Activated CD4-positive, CD25-positive, alpha-beta regulatory T cell treated with anti-CD3 and anti-CD28 coated beads, Interleukin-2, amount 50 U/mL, for 24 hours (primary cell): Measurements from ENCODE around the gene GRIK5.
A peak's percentile ranks its signal among the peaks of the same experiment; 100 is the strongest.
"Not testable (repeated sequence)": the region's sequence is repeated elsewhere in the genome, so short reads cannot be mapped to it uniquely, and the experiment has no call there.

ENCODE experiments used
- ATAC-seq, 2 donors: fragments of 150-1000 bp; cut with Tn5 transposase; one replicate each; pipeline ENCODE4 v1.10.0; 2021; ENCODE audit warnings: mild to moderate bottlenecking in 1 of 2, moderate library complexity in 1 of 2

The GRIK5 gene, protein sequence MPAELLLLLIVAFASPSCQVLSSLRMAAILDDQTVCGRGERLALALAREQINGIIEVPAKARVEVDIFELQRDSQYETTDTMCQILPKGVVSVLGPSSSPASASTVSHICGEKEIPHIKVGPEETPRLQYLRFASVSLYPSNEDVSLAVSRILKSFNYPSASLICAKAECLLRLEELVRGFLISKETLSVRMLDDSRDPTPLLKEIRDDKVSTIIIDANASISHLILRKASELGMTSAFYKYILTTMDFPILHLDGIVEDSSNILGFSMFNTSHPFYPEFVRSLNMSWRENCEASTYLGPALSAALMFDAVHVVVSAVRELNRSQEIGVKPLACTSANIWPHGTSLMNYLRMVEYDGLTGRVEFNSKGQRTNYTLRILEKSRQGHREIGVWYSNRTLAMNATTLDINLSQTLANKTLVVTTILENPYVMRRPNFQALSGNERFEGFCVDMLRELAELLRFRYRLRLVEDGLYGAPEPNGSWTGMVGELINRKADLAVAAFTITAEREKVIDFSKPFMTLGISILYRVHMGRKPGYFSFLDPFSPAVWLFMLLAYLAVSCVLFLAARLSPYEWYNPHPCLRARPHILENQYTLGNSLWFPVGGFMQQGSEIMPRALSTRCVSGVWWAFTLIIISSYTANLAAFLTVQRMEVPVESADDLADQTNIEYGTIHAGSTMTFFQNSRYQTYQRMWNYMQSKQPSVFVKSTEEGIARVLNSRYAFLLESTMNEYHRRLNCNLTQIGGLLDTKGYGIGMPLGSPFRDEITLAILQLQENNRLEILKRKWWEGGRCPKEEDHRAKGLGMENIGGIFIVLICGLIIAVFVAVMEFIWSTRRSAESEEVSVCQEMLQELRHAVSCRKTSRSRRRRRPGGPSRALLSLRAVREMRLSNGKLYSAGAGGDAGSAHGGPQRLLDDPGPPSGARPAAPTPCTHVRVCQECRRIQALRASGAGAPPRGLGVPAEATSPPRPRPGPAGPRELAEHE

DNA sequence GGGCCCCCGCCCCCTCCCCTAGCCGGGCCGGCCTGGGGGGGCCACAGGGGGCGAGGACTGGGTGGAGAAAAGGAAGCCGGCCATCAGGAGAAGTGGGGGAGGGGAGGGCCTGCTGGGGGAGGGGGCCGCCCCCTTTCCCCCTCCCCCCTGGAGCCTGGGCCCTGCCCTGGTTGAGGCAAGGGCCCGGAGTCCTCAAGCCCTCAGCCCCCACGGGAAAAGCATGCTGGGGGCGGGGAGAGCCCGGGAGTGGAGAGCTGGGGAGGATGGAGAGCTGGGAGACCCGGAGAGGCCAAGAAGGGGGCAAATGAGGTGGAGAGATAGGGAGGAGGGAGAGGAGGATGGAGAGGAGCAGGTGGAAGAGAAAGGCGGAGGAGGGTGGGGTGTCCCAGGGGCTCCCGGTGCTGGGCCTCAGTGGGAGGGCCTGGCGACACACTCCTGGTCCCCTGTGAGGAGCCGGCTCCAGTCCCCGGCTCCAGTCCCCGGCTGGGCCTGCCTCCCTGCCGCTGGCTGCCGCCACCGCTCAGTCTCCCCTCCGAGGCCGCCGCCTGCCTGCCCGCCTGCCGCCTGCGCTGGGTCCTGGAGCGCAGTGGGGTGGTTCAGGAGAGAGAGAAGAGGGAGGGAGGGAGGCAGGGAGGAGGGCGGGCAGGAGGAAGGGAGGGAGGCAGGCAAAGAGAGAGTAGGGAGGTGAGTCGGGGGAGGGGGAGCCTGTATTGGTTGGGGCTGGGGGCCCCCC is at the start of gene GRIK5:
Gene GRIK5, minus strand, starts transcription at position 588 of the 733 bp plus-strand sequence. CDS start 4,436 bp downstream, outside the sequence.
- ATAC-seq = no peak

DNA sequence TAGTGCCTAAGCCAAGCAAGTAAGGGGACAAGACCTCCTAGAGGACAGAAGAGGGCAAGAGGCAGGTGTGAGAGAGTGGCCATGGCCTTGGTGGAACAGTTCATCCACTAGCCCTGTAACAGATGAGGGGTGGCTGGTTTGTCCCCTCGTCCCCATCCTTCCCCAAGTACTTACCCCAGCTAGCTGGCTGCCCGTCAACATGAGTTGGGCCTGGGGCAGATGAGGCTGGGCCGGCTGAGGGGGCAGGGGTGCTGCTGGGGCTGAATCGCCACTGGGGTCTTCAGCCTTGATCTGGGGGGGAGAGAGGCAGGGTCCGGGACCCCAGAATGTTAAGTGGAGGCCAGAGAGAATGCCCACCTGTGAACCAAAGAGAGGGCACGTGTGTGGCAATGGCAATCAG is 47.1 kb upstream of the GRIK5 start:
- ATAC-seq = no peak

DNA sequence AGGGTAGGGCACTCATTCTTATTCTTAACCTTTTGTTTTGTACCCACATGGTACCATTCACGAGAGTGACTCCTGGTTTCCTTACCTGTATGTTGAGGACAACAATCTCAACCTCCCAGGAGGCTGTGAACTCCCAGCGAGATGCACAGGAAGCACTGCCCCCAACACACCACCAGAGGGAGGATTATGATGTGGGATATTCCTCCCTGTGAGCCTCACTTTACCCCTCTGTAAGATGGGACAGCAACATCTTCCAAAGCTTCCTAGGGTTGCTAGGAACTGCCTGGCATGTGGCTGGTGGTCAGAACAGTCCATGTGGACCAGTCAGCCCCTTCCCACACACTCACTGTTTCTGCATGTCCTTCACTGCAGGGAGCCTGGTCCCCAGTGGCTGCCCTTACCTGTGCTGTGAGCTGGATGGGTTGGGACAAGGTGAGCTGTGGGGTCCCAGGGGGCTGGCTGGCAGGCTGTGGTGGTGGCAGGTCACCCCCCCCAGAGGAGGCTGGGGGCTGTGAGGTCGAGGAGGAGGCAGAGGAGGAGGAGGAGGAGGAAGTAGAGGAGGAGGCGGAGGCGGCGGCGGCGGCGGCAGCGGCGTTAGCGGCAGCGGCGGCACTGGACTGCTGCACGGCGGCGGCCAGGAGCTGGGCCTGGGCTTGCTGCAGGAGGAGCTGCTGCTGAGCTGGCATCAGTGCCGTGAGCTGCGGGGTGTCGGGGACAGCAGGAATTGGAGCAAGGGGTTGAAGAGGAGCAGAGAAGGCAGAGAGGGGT is 46.5 kb upstream of the GRIK5 start:
- ATAC-seq = no peak

DNA sequence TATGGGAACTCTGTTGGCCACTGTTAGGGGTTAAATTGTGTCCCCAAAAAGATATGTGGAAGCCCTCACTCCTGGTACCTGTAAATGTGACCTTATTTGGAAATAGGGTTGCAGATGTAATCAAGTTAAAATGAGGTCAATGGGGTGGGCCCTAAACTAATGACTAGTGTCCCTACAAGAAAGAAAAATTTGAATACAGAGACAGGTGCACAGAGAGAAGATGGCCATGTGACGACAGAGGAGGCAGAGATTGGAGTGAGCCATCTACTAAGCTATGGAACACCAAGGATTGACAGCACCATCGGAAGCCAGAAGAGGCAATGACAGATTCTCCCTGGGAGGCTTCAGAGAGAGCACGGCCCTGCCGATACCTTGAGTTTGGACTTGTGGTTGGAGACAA is 45.7 kb upstream of the GRIK5 start:
- no peak for ATAC-seq

DNA sequence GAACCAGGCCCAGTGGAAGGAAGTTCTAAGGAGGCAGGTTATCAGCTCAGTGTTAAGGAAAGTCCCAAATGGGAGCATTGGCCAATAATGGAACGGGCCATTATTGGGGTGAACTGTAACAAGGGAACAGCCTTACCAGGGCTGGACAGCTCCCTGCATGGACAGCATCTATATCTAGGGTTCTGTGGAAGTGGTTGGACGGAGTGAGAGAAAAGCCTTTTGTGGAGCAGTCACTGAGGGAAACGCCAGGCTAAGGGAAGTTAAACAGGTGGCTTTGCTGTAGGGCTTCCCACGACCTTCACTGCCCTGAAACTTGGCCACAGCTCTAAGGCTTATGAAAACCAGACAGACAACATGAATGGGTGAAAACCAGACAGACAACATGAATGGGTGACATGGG is 45.2 kb upstream of the GRIK5 start:
- ATAC-seq = no peak

DNA sequence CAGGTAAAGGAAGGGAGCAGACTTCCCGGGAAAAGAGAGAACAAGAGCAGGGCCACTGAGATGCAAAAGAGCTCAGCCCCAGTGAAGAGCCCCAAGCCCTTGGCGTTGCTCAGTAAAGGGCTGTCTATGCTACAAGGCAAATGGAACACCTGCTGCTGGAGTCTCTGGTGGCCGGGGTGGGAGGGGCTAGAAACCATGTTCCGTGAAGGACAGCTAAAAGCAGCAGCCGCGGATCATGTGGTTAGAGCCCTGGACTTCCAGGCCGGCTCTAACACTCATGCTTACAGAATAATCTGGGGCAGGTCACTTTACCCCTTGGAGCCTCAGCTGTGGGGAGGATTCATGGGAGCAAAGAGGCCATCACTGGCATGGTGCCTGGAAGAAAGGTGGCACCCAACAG is 44.4 kb upstream of the GRIK5 start:
- no peak for ATAC-seq

DNA sequence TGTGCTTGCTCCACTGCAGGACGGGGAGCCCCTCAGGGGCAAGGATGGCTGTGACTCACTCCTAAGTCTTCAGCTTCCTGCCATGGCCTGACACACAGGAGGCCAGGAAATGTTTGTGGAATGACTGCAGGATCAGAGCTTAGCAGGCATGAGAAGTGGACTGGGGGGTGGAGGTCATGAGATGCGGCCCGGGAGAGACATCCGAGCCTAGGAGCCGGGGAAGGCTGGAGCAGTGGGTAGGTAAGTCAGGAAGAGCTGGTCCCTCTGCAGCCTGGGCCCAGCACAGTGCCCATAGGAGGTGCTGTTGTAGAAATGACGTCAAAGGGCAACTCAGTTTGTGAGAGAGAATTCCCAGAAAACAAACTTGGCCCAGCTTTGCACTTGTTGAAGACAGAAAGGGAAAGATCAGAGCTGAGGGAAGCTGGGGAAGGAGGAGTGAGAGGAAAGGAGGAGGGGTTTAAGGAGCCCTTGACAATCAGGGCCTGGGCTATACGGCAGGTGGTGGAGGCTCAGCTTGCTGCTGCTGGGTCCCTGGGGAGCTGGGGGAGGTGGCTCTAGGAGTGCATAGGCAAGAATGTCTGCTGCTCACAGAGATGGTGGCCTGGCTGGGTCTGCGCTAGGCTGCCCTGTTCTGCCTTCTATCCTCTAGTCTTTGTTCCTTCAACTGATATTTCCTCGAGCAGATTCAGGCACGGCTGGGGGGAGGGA is 43.8 kb upstream of the GRIK5 start:
- ATAC-seq = peak; percentile 28 to 33

DNA sequence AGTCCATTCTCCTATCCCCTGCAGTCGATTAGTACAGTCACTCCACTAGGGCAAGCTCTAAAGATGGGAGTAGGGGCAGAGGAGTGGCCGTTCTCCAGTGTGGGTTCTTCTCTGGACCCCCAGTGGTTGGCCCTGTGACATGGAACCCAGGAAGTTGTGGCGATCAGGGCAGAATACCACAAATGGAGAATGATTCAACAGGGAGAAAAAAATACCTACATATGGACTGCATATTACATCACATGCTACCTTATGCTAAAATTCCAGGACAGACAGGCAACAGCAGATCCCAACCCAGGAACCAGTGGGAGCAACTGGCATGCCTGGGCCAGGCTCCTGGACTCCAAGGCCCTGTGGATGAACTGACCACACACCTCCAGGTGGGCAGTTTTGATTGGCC is 41.8 kb upstream of the GRIK5 start:
- ATAC-seq = no peak

DNA sequence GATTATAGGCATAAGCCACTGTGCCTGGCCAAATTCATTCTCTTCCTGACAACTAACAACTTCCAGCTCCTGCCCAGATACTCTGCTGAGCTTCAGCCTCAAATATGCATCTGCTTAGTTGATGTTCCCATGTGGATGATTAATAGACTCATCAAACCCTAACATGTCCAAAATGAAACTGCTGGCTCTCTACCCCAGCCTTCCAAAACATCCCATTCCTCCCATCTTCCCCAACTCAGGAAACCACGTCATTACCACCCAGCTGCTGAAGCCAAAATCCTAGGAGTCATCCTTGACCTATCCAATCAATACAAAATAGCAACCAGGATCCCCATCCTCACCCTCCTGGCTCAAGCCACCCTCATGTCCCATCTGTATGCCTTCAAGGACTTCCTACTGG is 41.4 kb upstream of the GRIK5 start:
- no peak for ATAC-seq

DNA sequence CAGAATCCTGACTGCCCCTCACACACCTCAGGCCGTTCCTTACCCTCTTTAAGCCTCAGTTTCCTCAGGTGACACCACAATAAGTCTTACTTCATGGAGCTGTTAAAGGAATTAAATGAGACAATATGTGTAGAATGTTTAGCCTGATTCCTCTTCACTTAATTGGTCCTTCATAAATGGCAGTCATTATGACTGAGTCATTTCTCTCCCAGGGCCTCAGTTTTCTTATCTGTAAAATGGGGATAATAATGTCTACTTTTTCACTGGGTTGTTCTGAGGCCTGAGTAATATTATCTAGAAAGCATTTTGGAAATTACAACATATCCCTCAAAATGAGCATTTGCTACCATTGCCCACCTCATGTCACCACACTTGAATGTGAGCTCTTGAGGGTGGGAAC is 40.7 kb upstream of the GRIK5 start:
- ATAC-seq = no peak

DNA sequence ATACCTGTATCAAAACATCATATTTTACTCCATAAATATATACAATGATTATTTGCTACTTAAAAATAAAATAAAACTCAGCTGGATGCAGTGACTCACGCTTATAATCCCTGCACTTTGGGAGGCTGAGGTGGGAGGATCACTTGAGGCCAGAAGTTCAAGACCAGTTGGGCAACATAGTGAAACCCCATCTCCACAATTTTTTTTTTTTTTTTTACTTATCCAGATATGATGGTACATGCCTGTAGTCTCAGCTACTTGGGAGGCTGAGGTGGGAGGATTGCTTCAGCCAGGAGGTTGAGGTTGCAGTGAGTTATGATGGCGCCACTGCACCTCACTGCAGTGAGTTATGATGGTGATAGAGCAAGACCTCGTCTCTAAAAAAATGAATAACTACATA is 39.9 kb upstream of the GRIK5 start:
- ATAC-seq = no peak

DNA sequence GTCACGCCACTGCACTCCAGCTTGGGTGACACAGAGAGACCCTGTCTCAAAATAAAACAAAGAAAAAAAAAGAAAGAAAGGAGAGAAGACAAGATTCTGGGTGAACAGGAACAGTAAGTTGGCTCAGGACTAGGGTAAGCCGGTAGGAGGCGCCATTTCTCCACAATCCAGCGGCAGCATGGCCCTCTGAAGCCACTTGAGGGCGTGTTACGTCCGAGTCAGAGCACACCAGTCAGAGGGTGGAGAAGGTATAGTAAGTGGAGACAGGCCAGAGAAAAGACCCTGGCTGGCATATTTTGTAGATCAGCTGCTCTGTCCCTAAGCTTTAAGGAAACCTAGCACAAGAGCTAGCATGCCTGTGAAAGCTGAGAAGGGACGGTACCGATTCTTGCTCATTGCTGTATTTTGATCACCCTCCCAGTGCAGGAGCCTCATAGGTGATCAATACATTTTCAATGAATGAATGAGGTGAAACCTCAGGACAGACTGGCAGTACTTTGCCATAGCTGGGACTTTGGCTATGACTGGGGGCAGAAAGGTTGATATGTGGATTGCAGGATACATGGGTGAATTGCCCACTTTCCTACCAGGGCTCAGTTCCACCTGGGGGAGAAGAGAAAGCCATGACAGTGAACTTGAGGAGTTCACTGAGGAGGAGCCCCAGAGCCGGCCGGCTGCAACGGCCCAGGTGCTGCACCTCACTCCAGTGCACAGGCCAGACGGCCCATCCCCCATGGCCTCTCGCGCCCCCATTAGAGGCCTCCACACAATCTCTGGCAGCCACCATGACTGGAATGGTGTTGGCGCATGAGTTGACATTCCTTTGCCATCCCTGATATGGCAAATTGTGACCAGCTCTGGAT is 38.8 kb upstream of the GRIK5 start:
- ATAC-seq = peak; percentile 90 to 91

DNA sequence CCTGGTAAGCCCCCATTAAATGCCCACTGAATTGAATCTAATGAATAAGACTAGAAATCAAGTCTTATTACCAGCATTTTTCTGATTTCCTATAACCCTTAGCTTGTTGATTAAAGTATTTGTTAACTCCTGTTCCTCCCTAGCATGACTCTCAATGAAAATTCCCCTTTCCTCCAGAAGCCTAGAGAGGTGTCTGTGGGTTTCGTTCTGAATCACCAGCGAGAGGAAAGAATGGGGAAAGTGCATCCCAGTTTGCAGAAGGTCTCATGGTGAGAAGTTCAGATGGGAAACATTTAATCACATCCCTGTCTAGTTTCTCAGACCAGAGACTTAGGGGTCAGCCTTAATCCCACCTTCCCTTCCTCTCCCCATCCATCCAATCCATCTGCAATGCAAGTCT is 35.4 kb upstream of the GRIK5 start:
- ATAC-seq = no peak

DNA sequence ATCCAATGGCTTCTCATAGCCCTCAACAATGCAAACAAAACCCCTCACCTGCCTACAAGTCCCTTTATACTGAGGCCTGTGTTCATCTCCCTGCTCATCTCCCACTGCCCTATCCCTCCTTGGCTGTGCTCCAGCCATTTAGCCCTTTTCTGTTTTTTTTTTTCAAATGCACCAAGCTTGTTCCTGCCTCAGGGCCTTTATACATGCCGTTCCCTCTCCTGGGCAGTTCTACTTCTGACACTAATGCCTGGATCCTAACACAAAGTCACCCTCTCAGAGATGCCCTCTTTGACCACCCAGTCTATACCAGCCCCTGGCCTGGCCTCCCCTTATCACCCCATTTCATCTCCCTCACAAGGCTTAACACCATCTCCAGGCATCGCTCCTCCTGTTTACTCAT is 32.9 kb upstream of the GRIK5 start:
- ATAC-seq = no peak

DNA sequence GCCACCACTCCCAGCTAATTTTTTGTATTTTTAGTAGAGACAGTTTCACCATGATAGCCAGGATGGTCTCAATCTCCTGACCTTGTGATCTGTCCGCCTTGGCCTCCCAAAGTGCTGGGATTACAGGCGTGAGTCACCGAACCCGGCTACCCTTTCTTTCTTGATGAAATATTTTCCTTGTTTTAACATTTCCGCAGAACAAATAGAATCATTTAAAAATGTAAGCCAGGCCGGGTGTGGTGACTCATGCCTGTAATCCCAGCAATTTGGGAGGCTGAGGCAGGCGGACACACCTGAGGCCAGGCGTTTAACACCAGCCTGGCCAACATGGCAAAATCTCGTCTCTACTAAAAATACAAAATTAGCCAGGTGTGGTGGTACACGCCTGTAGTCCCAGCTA is 30.2 kb upstream of the GRIK5 start:
- not testable (repeated sequence) for ATAC-seq

DNA sequence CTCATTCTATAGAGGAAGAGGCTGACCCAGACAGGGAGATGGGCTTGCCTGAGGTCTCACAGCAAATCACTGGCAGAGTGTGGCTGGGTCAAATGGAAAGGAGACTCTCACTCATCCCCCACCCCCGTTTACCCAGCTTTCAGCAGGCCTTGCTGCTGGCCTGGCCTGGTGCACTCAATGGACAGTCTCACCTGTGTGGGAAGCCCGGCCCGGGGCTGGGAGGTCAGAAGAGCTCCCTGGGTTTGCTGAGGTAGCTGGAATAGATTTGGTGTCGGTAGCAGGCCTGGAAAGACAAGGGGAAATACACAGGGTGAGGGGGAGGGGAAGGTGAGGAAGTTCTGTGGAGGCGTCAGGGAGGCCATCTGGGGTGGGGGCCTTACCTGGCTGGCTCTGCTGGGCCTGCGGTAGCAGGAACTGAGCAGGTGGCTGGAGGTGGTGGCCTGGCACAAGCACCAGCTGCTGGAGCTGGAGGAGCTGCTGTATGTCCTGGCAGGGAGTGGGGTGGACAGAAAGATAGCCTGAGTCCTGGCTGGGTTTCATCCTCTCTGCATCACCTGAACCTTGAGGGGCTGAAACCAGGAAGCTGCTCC is 29.4 kb upstream of the GRIK5 start:
- ATAC-seq = no peak

DNA sequence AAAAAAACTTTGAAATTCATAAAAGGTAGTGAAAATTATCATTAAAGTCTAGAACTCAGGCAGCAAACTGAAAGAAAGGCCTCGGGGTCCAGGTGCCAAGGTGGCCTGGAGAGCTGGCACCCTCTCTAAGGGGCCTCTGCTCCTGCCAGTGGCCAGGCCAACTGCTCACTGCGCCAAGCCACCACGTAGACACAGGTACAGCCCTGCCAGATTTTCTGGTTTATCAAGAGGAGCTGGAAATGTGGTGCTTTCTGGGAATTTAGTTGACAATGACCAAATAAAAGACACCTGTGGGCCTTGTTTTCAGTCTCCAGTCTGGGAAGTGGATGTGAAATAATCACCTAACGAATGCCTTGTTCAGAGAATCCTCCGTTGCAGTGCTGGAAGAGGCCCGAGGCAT is 28.8 kb upstream of the GRIK5 start:
- no peak for ATAC-seq

DNA sequence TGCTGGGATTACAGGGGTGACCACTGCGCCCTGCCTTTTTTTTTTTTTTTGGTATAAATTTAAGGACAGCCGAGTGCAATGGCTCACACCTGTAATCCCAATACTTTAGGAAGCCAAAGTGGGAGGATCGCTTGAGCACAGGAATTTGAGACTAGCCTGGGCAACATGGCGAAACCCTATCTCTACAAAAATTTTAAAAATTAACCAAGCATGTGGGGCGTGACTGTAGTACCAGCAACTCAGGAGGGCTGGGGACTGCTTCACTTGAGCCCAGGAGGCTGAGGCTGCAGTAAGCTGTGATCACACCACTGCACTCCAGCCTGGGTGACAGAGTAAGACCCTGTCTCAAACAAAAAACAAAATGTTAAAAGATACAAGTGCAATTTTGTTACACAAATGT is 27.5 kb upstream of the GRIK5 start:
- ATAC-seq = no peak

DNA sequence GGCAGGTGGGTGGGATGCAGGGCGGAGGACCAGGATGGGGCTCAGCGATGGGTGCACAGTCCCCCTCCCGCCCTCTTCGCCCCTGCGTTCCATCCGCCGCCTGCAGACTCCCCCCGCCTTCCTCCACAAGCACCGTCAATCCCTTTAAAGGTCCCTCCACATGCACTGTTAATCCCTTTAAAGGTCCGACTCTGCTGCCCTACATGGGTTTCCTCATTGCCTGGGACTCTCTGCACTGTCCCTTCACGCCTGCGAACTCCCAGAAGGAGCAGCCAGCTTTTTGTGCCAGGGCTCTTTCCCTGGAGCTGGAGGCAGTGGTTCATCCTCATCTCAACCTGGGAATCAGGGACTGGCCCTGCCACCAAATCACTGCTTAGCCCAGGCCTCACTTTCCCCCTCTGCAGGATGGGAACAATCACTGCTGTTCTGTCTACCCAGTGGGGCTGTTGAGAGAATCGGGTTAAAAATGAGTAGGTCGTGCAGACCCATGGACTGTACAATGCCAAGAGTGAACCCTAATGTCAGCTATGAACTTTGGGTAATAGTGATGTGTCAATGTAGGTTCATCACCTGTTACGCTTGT is 26.3 kb upstream of the GRIK5 start:
- no peak for ATAC-seq

DNA sequence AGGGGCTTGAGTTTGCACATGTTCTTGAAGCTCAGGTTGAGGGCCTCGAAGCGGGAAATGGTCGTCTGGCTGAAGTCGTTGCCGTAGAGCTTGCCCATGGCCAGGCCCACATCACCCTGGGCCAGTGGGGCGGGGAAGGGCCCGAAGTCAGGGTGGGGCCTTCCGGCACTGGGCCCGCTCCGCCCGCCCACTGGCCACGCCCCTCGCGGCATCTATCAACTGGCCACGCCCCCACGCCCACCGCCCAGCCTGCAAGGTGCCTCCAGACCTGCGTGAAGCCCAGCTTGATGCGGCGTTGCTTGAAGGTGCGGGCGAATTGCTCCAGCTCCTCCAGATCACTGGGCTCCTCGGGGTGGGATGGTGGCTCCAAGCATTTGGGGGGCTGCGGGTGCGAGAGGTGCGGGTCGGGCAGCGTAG is 25.8 kb upstream of the GRIK5 start:
- no peak for ATAC-seq
